Right ventricle myocardium inferior (tissue), 1 donor: ENCODE measurements around the gene PARP1. TPM values are rescaled to one million over a fixed set of nuclear protein-coding genes. Genes with fewer than 3 reads are reported as not detected.

Experiments used
- ATAC-seq: fragments of 200-7000 bp; cut with Tn5 transposase; one replicate; pipeline ENCODE4 v1.9.1; 2020; ENCODE audit warnings: mild to moderate bottlenecking, moderate library complexity
- DNase-seq: peaks from one replicate; pipeline ENCODE4 v3.0.0; 2021; ENCODE audit errors: missing footprints
- intact Hi-C: fragments of 100-400 bp; cut with DNase I; formaldehyde crosslinking; loops from one replicate; pipeline ENCODE4 v1.11.0; 2022
- total RNA-seq: library from RNA; stranded (reverse); fragmentation: NEBNext Ultra II Directional; extraction: Animal tissue kit (Norgen Biotek cat#: 25700); gene quantifications from one replicate; pipeline ENCODE4 v1.2.1, GENCODE V29; 2021
- donor health status: DM: no; HTN: yes; CAD: no; lungs with severe emphysema.

PARP1 gene
- total RNA-seq, 1 donor from 2014 or later = 154 TPM

DNA sequence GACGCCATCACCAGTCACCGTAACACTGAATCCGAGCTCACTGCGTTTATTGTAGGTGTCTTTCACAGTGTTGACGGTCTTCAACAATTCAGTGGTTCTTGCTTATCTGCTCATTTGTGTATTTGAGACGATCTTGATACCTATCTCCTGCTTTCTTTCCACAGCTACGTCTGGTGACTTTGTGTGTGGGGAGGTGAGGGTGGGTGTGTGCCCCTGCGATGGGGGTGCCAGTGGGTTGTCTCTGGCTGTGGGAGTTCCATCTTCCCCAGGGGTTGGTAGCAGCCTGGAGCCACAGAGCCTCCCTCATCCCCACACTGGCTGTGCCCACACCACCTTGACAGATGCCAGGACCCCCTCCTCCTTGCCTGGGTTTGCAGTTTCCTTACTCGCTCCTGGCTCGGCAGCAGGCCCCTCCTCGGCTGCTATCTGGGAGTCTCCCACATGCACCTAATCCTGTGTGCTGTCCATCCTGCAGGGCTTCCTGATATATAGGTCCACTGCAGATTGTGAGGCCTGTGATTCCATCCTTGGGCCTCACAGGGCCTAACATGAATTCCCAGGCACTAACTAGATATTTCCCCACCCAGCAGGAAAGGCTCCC is 6.3 kb upstream of the PARP1 start:
- ATAC-seq (no peak), DNase-seq (no peak)
- intact Hi-C loops = no loop called here

DNA sequence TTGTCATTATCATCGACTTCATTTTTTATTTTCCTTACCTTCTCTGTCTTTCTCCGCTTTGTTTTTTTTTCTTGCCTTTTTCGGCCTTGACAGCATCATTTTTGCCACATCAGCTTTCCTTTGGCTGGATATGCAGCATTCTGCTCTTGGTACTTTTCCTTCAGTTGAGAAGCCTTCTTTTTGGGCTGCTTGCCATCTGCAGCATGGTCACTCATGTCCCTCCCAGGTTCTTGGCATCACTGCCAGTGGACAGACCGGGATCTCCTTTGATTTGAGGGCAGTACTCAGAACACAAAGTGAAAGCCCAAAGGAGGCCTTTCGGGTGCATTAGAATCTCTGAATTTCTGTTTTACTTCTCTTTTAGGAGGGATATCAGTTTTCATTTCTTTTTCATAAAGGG is 3.7 kb upstream of the PARP1 start:
- ATAC-seq (no peak), DNase-seq (no peak)
- intact Hi-C loops = no loop called here

DNA sequence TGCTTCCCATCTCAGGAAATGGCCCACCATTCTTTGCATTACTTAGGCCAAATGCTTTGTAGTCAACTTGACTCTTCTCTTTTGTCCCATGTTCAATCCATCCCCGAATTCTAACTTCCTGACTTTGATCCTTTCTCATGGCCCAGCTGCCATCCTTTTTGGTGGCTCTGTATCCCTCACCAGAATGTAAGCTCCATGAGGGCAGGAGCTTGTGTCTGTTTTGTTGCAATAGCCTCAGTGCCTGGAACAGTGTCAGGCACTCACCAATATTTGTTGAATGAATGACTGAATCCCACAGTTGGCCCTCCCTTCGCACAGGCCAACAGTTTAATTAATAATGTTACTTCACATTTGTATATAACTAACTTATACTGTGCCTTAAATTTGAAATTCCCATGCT is 3.1 kb upstream of the PARP1 start:
- ATAC-seq (no peak), DNase-seq (no peak)
- intact Hi-C loops = no loop called here

DNA sequence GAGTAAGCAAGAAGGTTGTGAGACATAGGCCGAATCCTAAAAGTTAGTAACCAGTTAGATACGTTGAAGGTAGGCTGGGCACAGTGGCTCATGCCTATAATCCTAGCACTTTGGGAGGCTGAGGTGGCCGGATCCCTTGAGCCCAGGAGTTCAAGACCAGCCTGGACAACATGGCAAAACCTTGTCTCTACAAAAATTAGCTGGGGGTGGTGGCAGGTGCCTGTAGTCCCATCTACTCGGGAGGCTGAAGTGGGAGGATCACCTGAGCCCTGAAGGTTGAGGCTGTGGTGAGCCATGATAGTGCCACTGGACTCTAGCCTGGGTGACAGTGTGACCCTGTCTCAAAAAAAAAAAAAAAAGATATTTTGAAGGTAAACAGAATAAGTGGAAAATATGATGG is 1.5 kb upstream of the PARP1 start:
- intact Hi-C loops = loop anchor here (5.0 kb wide), 2 partner anchors 37 to 107 kb away; no protein-coding TSS in a partner anchor
- DNase-seq = no peak
- ATAC-seq = no peak

DNA sequence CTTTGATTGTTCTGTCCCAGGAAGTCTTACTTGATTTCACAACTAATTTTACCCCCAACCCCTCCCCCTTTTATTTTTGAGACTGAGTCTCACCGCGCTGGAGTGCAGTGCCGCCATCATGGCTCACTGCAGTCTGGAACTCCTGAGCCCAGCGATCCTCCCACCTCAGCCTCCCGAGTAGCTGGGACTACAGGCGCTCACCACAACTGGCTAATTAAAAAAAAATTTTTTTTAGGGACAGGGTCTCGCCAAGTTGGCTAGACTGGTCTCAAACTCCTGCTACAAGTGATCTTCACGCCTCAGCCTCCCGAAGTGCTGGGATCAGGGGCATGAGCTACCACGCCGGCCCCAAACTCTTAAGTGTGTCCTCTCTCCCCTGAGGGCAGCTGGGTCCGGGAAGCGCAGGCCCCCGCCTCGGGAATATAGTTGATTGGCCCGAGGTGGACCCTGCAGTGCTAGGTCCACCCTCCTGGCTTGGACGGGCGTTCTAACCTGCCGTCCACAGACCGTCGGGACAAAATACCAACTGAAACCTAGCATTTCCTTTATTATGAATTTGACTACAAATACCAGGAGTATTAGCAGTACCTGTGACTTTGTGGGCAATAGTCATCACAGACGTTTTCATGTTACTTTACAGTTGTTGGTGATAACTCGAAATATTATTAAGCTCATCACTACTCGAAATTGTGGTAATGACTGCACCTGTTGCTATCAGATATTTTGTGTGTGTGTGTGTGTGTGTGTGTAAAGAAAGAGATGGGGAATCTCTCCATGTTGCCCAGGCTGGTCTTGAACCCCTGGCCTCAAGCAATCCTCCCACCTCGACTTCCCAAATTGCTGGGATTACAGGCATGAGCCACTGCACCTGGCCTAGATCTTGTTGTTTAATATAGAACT is 642 bp upstream of the PARP1 start:
- no peak for DNase-seq
- no peak for ATAC-seq
- intact Hi-C loops = loop anchor here (5.0 kb wide), 2 partner anchors 36 to 106 kb away; no protein-coding TSS in a partner anchor

DNA sequence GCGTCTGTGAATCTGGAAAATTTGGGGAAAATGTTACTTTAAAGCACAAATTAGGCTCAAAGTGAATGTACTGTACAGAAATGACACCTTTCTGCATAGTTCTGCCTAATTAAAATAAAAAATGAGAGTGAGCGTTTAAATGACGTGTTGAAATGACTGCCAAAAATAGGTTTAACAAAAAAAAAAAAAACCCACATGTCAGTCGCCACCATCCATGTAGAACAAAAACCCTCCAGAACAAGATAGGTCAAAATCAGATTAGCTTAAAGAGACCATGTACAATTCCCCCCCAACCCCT is 745 bp downstream of the PARP1 start:
- intact Hi-C loops = loop anchor here (5.0 kb wide), 2 partner anchors 35 to 105 kb away; no protein-coding TSS in a partner anchor

DNA sequence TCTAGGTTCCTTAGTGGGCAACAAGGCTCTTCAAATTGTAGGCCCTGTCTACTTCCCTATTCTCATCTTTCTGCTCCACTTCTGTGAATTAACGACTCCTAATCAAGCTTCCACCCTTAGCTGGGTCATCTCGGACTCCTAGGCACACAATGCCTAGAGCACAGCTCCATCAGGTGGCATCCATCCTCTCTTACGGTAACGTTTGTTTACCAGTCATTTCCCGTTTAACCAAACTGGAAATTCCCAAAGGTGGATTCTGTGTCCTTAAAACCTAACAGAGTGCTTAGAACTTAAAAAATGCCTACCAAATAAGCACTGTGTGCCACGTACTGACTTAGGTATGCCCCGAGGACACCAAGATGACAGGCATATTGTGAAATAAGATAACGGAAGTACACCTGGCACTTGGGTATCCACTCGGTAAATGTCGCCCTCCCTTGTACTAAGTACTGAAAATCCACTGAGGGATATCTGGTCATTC is 1.5 kb downstream of the PARP1 start:
- intact Hi-C loops = loop anchor here (5.0 kb wide), 2 partner anchors 34 to 104 kb away; no protein-coding TSS in a partner anchor
- ATAC-seq (no peak), DNase-seq (no peak)

More for the DNA sequence above, 745 bp downstream of the PARP1 start:
- DNase-seq (no peak), ATAC-seq (no peak)

DNA sequence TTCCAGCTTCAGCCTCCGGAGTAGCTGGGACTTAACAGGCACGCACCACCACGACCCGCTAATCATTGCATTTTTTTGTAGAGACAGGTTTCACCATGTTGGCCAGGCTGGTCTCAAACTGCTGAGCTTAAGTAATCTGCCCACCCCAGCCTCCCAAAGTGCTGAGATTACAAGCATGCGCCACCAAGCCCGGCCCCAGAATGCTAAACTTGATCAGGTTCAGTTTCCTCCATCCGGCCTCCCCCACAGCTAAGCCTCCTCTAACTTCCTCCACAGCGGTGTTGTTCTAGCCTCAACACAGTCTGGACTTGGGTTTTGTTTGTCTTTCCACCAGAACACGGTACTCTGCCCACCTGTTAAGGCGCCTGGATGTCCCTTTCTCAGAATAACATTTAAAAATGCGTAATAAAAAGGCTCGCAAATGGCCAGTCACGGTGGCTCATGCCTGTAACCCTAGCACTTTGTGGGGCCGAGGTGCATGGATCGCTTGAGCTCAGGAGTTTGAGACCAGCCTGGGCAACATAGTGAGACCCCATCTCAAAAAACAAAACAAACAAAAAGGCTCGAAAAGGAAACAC is 2.4 kb downstream of the PARP1 start:
- no peak for DNase-seq
- ATAC-seq = no peak
- intact Hi-C loops = loop anchor here (5.0 kb wide), 2 partner anchors 33 to 103 kb away; no protein-coding TSS in a partner anchor

DNA sequence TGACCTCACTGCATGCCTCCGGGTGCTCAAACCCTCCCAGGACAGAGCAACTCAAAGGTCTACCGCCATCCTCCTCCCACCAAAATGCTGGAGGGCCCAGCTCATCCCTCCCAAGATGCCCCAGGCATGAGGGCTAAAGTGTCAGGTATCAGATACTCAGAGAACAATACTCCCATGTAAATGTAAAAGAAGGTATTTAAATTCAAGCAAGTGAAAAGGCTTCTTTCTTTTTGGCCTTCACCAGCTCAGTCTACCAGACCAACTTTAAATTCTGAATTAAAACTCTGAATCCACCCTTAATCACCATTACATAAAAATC is 3.0 kb downstream of the PARP1 start:
- ATAC-seq = no peak

DNA sequence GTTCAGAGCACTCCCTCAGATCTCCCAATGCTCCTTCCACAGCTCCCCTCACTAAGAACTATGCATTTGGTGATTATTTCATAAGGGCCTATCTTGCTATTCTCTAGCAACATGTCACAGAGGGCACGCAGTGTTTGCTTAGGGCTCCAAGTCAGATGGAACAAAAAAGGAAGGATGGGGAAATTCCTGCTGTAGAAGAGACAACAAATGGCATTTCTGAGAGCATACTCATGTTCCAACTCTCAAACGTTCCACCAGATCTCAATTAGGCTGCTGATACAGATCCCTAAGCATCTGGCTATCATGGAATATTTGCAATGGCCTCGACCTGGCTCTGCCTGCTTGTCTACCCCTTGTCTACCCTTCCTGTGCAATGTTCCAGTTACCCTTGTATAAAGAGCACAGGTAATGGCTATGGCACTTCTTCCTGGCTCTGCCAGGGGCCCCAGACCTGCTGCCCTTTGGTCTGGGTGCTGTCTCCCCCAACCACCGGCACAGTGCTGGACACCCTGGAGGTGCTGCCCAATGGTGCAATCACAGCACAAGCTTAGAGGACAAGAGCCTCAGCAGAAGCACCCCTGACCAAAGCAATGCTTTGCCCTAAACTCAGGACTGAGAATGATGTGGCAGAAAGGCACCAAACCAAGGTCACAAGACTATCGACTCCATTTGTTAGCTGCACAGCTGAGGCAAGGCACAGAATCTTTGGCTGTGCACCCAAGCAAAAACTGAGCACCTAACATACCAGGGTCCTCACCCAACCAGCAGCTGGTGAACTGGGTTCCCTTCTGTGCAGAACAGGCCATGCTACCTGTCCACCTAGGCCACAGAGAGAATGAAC is 3.6 kb downstream of the PARP1 start:
- DNase-seq (no peak), ATAC-seq (no peak)
- intact Hi-C loops = no loop called here

More for the DNA sequence above, 3.0 kb downstream of the PARP1 start:
- DNase-seq = no peak
- intact Hi-C loops = loop anchor here (5.0 kb wide), 2 partner anchors 33 to 103 kb away; no protein-coding TSS in a partner anchor

DNA sequence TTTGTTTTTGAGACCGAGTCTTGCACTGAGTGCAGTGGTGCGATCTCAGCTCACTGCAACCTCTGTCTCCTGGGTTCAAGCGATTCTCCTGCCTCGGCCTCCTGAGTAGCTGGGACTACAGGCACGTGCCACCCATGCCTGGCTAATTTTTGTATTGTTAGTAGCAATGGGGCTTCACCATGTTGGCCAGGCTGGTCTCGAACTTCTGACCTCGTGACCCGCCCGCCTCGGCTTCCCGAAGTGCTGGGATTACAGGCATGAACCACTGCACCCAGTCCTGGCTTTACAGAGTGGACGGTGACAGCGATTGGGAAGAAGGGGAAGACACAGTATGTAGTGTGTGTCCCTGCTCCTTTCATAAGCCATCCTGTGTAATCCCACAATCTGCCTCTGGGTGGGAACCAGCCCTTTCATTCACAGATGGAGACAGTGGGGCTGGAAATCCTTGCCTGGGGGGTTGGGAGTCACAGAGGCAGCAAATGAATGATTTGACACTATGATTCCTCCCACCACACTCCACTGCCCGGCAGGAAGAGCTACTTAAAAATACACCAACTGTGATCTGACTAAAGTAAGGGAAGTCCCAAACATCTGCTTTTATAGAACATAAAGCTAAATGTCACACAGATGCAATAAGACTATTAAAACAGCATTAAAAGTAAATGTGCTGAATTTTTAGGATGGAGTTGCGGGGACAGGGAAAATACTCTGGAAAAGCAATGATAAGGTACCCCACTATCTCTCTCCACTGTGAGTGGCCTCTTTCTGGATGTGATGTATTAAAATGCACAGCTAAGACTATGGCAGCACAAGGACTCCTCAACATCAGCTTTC is 4.5 kb downstream of the PARP1 start:
- ATAC-seq = no peak
- intact Hi-C loops = no loop called here
- no peak for DNase-seq

DNA sequence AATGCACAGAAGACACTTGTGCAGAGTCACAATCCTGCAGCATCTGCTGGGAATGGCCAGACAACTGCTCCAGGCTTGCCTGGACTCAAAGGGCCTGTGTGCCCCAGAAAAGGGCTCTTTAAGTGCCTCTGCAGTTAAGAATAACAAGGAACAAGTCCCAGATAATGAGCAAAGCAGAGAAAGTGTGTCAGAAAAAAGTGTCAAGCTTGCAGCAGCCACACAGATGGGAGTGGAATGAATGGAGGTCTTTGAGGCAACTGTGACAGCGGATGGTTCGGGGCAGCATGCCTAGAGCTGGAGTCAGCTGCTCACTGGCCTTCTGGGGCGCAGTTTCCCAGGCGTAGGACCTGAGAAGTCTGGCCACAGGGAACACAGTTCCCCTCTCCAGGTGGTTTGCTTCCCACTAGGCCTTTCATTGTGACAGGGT is 5.1 kb downstream of the PARP1 start:
- intact Hi-C loops = no loop called here
- DNase-seq (no peak), ATAC-seq (no peak)

DNA sequence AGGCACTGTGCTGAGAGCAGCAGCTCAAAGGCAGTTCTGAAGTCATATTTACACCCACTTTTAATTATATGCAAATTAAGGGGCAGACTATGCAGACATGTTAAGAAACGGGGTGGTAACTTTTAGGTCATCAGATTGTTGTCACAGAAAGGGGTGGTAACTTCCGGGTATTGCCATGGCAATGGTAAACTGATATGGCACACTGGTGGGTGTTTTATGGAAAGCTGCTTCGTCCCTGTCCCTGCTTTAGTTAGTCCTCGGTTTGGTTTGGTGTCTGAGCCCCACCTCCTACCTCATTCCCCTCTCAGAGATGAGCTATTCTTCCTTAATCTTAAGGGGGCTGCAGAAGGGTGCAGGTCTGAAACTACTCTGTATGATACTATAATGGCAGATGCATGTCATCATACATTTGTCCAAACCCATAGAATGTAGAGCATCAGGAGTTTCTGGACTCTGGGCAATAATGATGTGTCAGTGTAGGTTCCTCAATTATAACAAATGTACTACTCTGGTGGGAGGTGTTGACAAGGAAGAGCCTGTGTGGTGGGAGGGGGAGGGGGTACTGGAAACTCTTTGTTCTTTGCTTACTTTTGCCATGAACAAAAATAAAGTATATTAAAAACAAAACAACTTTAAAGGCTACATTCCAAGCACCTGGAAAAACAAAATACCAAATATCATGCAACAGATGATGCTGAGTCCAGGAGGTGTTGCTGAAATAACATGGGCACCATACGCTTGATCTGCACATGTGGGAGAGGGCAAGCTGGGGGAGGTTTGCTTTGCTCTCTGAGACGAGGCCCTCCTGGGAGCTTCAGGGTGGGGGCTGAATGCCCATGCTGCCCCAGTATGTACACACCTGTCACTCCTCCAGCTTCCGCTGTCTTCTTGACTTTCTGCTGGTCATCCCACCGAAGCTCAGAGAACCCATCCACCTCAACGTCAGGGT is 6.3 kb downstream of the PARP1 start:
- intact Hi-C loops = no loop called here
- DNase-seq (no peak), ATAC-seq (no peak)

DNA sequence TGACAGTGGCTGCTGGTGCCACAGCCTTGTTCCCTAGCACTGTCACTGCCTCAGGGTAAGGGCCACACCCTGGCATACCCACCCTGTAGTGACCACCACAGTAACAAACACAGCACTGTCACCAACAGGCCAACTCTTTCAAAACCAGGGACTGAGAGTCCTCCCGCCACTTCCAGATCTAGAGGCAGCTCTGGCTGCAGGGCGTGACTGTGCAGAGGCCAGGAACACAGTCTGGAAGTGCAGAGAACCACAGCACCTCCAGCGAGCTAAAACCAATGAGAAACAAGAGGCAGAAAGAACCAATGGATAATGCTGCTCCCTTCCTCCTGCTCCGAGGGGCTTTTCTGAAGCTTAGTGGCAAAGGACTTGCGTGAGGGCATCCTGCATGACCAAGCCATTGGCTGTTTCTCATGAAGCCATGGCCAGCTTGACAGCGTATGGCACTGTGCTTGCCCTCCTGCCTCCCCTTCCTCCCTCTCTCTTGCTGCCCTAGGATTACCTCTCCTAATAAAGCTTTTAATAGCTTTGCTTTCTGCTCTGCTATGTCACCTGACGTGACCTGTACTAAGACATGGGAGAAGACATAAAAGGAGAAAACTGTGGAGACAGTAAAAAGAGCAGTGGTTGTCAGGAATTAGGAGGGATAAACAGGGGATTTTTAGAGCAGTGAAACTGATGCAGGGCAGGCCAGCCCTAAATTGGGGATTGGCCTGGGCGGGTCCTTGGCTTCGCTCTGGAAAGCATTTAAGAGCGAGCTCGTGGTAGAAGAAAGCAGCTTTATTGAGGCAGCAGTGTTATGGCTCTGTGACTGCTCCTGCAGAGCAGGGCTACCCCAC is 7.2 kb downstream of the PARP1 start:
- intact Hi-C loops = no loop called here
- DNase-seq (no peak), ATAC-seq (peak; percentile 63)

DNA sequence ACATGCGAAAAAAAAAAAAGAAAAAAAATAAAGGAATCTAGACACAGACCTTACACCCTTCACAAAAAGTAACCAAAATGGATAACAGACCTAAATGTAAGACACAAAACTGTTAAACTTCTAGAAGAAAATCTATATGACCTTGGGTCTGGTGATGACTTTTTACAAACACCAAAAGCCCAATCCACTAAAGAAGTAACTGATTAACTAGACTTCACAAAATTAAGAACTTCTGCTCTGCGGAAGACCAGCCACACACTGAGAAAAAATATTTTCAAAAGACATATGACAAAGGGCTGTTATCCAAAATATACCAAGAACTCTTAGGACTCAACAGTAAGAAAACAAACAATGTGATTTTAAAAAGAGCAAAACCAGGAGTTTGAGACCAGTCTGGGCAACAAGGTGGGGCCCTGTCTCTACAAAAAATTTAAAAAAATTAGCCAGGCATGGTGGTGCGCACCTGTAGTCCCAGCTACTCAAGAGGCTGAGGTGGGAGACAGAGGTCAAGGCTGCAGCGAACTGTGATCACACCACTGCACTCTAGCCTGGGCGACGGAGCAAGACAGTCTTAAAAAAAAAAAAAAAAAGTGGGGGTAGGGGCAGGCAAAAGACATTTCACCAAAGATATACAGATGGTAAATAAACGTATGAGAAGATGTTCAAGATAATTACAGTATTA is 9.8 kb downstream of the PARP1 start:
- no peak for ATAC-seq
- intact Hi-C loops = no loop called here
- no peak for DNase-seq
